Stimulated activated naive CD8-positive, alpha-beta T cell treated with anti-CD3 and anti-CD28 coated beads, Interleukin-15, Interleukin-2, amounts not matched to agents 100 ng/mL and 50 ng/mL, for 24 hours (primary cell): ENCODE data around the gene FBXO21.
A peak's percentile ranks its signal among the peaks of the same experiment; 100 is the strongest.
"Not testable (repeated sequence)": the region's sequence is repeated elsewhere in the genome, so short reads cannot be mapped to it uniquely, and the experiment has no call there.

Experiments
- H3K27ac Mint-ChIP-seq: one replicate; pipeline ENCODE4 v1.8.0; 2021; ENCODE audit warnings: mild to moderate bottlenecking, mixed read lengths
- H3K27me3 Mint-ChIP-seq: one replicate; pipeline ENCODE4 v1.8.0; 2021; ENCODE audit warnings: mixed read lengths
- H3K36me3 Mint-ChIP-seq: one replicate; pipeline ENCODE4 v1.8.0; 2021; ENCODE audit warnings: low read depth, mixed read lengths
- H3K4me1 Mint-ChIP-seq: one replicate; pipeline ENCODE4 v1.8.0; 2021; ENCODE audit warnings: low read depth, mixed read lengths
- H3K4me3 Mint-ChIP-seq: one replicate; pipeline ENCODE4 v1.8.0; 2021; ENCODE audit warnings: mild to moderate bottlenecking, mixed read lengths
- H3K9me3 Mint-ChIP-seq: one replicate; pipeline ENCODE4 v1.8.0; 2021; ENCODE audit warnings: mixed read lengths

Gene FBXO21, protein sequence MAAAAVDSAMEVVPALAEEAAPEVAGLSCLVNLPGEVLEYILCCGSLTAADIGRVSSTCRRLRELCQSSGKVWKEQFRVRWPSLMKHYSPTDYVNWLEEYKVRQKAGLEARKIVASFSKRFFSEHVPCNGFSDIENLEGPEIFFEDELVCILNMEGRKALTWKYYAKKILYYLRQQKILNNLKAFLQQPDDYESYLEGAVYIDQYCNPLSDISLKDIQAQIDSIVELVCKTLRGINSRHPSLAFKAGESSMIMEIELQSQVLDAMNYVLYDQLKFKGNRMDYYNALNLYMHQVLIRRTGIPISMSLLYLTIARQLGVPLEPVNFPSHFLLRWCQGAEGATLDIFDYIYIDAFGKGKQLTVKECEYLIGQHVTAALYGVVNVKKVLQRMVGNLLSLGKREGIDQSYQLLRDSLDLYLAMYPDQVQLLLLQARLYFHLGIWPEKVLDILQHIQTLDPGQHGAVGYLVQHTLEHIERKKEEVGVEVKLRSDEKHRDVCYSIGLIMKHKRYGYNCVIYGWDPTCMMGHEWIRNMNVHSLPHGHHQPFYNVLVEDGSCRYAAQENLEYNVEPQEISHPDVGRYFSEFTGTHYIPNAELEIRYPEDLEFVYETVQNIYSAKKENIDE

DNA sequence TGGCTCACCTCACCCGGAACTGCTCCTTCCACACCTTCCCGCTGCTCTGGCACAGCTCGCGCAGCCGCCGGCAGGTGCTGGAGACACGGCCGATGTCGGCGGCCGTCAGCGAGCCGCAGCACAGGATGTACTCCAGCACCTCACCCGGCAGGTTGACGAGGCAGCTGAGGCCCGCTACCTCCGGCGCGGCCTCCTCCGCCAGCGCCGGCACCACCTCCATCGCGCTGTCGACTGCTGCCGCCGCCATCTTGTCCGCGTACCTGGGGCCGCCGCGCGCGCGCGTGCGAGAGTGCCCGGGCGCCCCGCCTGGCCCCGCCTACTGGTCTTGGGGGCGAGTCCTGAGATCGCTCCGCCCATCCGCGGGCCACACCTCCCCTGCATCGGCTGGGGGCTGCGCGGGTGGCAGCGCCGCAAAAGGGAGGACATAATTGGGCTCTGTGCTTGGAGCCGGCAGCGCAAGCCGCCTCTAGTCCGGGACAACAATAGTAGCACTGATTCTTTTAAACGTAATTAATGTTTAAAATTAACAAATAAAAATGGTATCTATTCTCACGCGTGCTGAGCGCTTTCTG is at the start of gene FBXO21:
Gene FBXO21 (minus strand): TSS at position 261 of the 572 bp plus-strand sequence. CDS start 14 bp downstream, at position 247.
- H3K4me1 Mint-ChIP-seq = peaks cover 24% of the 10 kb centered on the region

DNA sequence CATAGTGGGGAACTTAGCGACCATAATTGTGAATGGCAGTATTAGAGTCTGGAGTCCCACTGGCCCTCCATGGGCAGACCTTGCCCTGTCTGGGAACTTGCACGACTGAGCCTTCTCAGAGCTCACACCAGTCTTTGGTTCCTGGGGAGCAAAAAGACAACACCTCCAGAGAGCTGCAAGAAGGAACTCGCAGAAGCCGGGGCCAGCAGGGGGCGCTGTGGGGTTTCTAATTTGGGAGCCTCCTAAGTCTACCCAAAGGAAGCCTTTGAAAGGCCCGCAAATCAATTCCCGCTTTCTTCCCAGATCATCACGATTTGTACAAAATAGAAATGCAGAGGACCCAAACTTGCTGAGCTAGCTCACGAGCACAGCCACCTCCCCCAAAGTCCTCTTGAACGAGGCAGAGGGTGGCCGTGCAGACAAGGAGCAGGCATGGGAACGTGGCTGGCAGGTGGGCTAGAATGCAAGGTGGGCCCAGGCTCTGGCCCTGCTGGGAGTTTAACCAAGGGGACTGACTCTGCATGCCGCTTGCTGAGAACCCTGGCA is 46.3 kb upstream of the FBXO21 start:
- no peaks in the 10 kb centered on the region for H3K4me1 Mint-ChIP-seq
- H3K4me3 Mint-ChIP-seq = no peak overlapping the region

More for the DNA sequence above, at the start of gene FBXO21:
- Mint-ChIP-seq H3K27me3 (peaks cover 5% of the 10 kb centered on the region), H3K4me3 (peak within 1 kb of the TSS; percentile 96), H3K36me3 (peaks cover 21% of the 10 kb centered on the region), H3K9me3 (peaks cover 5% of the 10 kb centered on the region), H3K27ac (peak within 1 kb of the TSS; percentile 86)

DNA sequence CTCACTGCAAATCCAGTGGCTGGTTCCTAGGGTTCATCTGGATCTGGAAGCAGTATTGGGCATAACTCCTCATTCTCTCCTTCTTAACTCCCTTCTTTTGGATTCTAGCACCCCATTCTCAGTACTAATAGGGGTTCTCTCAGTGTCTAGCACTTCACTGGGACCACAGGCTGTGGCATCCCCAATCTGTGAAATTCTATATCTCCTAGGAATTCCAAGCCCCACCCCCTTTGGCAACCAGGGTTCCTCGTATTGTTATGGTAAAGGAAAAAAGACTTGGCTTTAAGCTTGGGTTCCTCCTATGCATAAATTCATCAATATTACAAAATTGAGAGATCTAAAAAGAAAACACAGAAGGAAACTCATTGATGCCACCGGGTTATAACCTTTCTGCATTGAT is 45.0 kb upstream of the FBXO21 start:
- no peak overlapping the region for H3K4me3 Mint-ChIP-seq
- H3K9me3 Mint-ChIP-seq = no peaks in the 10 kb centered on the region
- no peaks in the 10 kb centered on the region for H3K36me3 Mint-ChIP-seq
- H3K27ac Mint-ChIP-seq = no peak overlapping the region
- H3K4me1 Mint-ChIP-seq = no peaks in the 10 kb centered on the region
- peaks cover 17% of the 10 kb centered on the region for H3K27me3 Mint-ChIP-seq

More for the DNA sequence above, 46.3 kb upstream of the FBXO21 start:
- no peaks in the 10 kb centered on the region for H3K36me3 Mint-ChIP-seq
- peaks cover 17% of the 10 kb centered on the region for H3K27me3 Mint-ChIP-seq
- H3K9me3 Mint-ChIP-seq = no peaks in the 10 kb centered on the region
- H3K27ac Mint-ChIP-seq = no peak overlapping the region

DNA sequence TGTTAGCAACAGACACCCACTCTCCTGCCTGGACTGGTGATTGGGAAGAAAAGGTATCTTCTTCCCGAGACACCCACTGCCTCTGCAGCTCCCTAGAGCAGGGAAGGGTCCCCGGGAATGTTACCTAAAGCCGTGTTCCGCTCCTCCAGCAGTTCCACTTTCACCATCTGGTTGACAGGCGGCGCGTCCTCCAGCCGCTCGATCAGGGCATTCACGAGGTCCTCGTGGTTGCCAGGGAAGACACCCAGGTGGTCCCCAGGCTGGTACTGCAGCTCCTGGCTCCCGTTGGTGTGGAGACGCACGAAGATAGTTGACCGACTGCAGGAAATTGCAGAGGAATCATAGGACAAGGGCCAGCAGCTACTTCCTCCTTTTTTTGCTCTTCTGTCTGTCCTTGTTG is 44.2 kb upstream of the FBXO21 start:
- Mint-ChIP-seq H3K36me3 (no peaks in the 10 kb centered on the region), H3K27me3 (peaks cover 17% of the 10 kb centered on the region), H3K9me3 (no peaks in the 10 kb centered on the region), H3K27ac (no peak overlapping the region), H3K4me3 (no peak overlapping the region), H3K4me1 (no peaks in the 10 kb centered on the region)

DNA sequence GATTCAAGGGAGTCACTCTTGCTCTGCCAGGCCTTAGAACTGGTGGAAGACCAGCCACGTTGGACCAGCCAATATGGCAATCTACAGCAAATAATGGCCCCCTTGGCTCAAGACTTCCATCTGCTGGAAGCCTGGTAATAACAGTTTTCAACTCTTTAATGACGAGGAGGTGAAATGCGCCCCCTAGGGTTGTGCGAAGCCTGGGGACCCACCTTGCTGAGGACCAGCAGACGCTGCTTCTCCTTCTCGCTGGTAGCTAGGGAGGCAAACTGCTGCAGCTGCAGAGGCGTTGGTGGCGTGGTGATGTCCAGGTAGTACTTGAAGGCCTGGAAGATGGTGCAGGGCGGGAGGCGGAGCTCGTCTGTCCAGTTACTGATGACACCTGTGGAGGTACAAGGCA is 41.5 kb upstream of the FBXO21 start:
- Mint-ChIP-seq H3K27ac (no peak overlapping the region), H3K4me1 (no peaks in the 10 kb centered on the region), H3K9me3 (no peaks in the 10 kb centered on the region), H3K36me3 (no peaks in the 10 kb centered on the region), H3K4me3 (no peak overlapping the region), H3K27me3 (peaks cover 25% of the 10 kb centered on the region)

DNA sequence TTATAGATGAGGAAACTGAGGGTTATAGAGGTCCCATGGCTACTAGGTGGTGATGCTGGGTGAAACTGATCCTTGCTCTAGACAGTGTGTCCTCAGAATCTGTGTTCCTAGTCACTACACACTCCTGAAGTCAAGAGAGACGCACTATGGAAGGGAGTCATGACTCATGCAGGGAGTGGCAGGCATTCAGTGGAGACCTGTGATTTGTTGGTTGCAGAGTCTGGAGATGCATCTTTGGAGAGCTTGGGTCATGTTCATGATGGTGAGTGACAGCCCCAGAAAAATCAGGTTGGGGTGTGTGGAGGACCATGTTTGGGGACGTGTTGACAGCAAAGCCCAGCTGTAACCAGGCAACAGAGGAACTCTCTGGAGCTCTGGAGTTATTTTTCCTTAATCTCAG is 38.0 kb upstream of the FBXO21 start:
- H3K9me3 Mint-ChIP-seq = no peaks in the 10 kb centered on the region
- no peaks in the 10 kb centered on the region for H3K4me1 Mint-ChIP-seq
- no peak overlapping the region for H3K4me3 Mint-ChIP-seq
- peaks cover 15% of the 10 kb centered on the region for H3K27me3 Mint-ChIP-seq
- no peak overlapping the region for H3K27ac Mint-ChIP-seq
- no peaks in the 10 kb centered on the region for H3K36me3 Mint-ChIP-seq

DNA sequence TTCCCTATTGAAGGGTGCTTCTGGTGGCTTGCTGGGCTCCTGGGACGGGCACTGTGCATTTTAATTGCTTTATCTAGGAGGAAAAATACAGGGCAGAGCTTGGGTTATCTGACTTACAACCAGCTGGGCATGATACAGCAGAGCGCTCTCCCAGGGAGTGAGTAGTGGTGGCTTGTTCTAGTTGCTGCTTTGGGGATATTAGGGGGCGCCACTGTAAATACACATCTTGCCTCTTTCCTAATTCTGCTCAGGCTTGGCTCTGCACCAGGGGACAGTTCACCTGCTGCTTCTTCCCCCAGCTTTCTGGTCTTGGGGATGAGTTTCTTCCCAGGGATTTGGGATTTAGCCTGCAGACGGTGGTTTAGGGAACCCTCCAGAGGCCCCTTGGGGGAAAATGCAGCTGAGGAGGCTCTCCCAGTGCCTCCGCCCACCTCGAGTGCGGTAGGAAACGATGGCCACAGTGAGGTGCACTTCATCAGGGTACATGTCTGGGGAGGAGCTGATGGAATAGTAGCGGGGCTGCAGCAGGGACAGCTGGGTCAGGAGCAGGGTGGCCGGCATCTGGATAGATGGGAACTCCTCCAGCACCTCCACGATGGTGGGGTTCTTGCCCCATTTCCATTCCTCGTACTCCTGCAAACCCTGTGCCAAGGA is 36.9 kb upstream of the FBXO21 start:
- H3K36me3 Mint-ChIP-seq = no peaks in the 10 kb centered on the region
- H3K27me3 Mint-ChIP-seq = peaks cover 13% of the 10 kb centered on the region
- H3K27ac Mint-ChIP-seq = no peak overlapping the region
- no peaks in the 10 kb centered on the region for H3K4me1 Mint-ChIP-seq
- no peak overlapping the region for H3K4me3 Mint-ChIP-seq
- H3K9me3 Mint-ChIP-seq = no peaks in the 10 kb centered on the region

DNA sequence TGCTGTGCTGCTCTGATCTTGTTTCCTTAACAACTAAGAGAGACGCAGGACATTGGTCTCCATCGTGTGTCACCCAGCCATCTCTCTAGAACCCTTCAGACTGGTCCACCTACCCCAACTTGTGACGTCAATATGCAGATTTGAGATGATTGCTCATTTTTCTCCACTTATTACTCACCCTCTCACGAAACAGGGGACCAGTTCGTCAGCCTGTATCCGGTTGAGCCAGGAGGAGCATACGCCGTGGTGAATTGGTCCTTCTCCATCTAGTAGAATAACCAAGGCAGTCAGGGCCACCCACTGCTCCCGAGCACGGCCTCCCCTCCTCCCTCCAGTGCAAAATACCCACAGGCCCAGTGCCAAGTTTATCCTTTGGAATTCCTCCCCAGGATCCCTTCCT is 36.2 kb upstream of the FBXO21 start:
- no peak overlapping the region for H3K4me3 Mint-ChIP-seq
- H3K27ac Mint-ChIP-seq = no peak overlapping the region
- H3K27me3 Mint-ChIP-seq = peaks cover 8% of the 10 kb centered on the region
- no peaks in the 10 kb centered on the region for H3K36me3 Mint-ChIP-seq
- H3K4me1 Mint-ChIP-seq = no peaks in the 10 kb centered on the region
- no peaks in the 10 kb centered on the region for H3K9me3 Mint-ChIP-seq

DNA sequence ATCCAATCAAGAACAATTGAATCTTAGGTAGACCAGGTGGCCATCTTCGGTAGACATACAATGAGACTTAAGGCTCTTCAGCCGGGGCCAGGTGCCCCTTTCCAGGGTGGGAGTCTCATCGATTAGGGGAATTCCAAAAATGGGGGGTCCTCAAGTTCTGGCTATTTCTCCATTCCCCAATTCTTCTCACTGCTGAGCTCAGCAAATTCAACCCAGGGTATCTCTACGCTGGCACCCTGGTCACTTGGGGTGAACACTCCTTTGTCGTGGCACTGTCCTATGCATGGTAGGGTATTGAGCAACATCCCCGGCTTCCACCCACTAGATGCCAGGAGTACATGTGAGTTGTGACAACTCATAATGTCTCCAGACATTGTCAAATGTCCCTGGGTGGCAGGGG is 34.9 kb upstream of the FBXO21 start:
- no peaks in the 10 kb centered on the region for H3K4me1 Mint-ChIP-seq
- H3K27ac Mint-ChIP-seq = no peak overlapping the region
- H3K9me3 Mint-ChIP-seq = no peaks in the 10 kb centered on the region
- H3K4me3 Mint-ChIP-seq = no peak overlapping the region
- H3K36me3 Mint-ChIP-seq = no peaks in the 10 kb centered on the region
- H3K27me3 Mint-ChIP-seq = peaks cover 8% of the 10 kb centered on the region

DNA sequence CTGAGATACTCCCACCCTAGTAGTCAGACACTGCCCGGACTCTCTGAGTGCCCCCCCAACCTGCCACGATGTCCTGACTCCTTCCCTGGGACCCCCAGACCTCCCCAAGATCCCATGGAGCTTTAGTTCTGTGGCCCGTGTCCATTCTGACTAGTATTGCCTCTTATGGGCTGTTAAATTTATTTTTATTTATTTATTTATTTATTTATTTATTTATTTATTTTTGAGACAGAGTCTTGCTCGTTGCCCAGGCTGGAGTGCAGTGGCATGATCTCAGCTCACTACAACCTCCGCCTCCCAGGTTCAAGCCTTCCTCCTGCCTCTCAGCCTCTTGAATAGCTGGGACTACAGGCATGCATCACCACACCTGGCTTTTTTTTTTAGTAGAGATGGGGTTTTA is 30.7 kb upstream of the FBXO21 start:
- H3K4me3 Mint-ChIP-seq, H3K9me3 Mint-ChIP-seq, H3K27me3 Mint-ChIP-seq, H3K27ac Mint-ChIP-seq, H3K4me1 Mint-ChIP-seq, H3K36me3 Mint-ChIP-seq: not testable (repeated sequence)

DNA sequence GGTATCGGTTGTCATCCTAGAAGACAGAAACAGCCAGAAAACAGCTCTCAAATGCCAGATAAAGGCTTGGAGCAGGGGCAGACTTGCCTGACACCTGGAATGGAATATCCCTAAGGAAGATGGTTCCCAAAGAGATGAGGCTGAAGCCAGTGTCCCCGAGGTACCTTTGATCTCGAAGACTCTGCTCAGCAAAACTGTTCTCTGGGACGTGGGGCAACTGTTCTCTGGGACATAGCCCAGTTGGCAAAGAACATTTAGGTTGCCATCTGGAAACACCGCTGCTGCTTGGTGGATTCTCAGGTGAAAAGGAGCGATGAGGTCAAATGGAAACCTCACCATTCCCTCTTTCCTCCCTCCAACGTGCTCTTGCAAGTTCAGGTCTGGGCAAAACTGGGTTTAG is 27.9 kb upstream of the FBXO21 start:
- Mint-ChIP-seq H3K4me3 (no peak overlapping the region), H3K9me3 (no peaks in the 10 kb centered on the region), H3K27ac (no peak overlapping the region), H3K36me3 (no peaks in the 10 kb centered on the region), H3K4me1 (no peaks in the 10 kb centered on the region), H3K27me3 (peaks cover 4% of the 10 kb centered on the region)

DNA sequence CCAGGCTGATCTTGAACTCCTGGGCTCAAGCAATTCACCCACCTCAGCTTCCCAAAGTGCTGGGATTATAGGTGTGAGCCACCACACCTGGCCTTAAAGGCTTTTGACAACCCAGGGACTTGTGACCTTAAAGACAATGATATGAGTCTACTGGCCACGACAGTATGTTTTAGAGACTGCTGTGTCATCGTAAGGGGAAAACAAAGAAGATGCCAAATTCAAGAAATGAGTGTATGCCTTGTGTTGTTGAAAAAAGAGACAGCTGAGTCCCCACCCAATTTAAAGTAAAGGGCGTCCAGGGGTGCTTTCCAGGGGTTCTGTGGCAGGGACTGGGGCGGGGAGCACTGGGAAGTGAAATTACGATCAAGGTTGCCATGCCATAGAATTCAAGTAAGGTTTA is 26.4 kb upstream of the FBXO21 start:
- Mint-ChIP-seq H3K9me3 (no peaks in the 10 kb centered on the region), H3K4me1 (no peaks in the 10 kb centered on the region), H3K27me3 (peaks cover 11% of the 10 kb centered on the region), H3K4me3 (no peak overlapping the region), H3K36me3 (no peaks in the 10 kb centered on the region), H3K27ac (no peak overlapping the region)

DNA sequence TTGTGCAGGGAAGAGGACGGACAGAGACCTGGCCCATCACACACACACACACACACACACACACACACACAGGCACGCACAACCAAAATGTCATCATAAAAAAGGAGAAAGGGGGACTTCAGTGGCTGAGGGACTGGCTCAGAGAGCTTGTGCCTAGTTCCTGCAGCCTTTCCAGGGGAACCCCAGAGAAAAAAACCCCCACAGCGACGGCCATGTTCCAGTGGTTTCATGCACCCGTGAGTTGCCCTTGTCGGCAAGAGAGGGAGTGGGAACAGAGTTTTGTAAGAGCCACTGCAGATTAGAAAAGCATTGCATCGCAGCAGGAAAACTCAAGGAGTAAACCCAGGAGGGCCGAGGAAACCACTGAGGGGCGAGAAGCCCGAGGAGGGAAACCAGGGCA is 24.5 kb upstream of the FBXO21 start:
- Mint-ChIP-seq H3K27me3 (peaks cover 11% of the 10 kb centered on the region), H3K9me3 (no peaks in the 10 kb centered on the region), H3K4me1 (no peaks in the 10 kb centered on the region), H3K4me3 (no peak overlapping the region), H3K36me3 (no peaks in the 10 kb centered on the region), H3K27ac (no peak overlapping the region)

DNA sequence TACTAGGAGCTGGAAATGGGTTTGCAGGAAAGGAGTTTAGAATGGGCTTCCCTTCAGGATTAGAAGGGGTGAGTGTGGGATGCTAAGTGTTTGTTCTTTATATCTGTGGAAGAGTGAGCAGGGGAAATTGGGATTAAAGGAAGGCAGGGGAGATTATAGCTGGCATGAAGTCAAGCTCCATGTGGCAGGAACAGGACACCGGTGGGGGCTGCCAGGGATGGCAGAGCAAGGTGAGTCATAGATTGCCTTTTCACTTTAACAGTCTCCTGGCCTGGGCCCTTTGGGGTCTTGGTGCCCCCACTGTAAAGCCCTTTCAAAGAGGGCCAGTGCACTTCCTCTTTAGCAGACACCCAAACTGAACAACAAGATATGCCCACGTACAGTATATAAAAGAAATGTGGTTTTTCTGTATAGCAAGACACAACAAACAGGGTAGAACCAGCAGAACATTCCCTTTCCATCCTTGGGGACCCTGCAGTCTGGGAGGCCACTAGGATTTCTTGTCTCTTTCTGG is 23.1 kb upstream of the FBXO21 start:
- H3K9me3 Mint-ChIP-seq = no peaks in the 10 kb centered on the region
- H3K27me3 Mint-ChIP-seq = peaks cover 8% of the 10 kb centered on the region
- no peak overlapping the region for H3K27ac Mint-ChIP-seq

More for the DNA sequence above, 23.1 kb upstream of the FBXO21 start:
- no peak overlapping the region for H3K4me3 Mint-ChIP-seq
- H3K36me3 Mint-ChIP-seq = no peaks in the 10 kb centered on the region
- H3K4me1 Mint-ChIP-seq = no peaks in the 10 kb centered on the region
